NCI-H2196 (cell line): ENCODE results near the gene COPZ2.
"Not testable (repeated sequence)": the region's sequence is repeated elsewhere in the genome, so short reads cannot be mapped to it uniquely, and the experiment has no call there.

Experiments used
- DNase-seq: peaks from one replicate; lab custom pipeline; 2025; ENCODE audit not compliant: unreplicated experiment; lab: John Stamatoyannopoulos, UW

The COPZ2 gene

DNA sequence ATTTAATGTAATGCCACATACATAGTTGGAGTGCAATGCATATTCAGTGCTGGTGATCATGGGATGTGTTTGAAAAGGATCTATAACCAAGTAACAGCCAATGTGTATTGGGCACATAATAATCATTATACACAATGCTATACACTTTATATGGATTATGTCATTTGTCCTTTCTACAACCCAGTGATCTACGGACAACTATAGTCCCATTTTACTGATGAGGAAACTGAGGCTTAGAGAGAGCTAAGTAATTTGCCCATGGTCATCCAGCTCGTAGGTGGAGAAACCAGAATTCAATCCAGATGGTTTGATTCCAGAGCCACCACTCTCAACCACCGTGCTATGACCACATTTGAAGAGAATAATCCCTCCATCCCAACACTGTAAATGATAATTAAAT, 27.4 kb downstream of the COPZ2 start:
- no peak for DNase-seq

DNA sequence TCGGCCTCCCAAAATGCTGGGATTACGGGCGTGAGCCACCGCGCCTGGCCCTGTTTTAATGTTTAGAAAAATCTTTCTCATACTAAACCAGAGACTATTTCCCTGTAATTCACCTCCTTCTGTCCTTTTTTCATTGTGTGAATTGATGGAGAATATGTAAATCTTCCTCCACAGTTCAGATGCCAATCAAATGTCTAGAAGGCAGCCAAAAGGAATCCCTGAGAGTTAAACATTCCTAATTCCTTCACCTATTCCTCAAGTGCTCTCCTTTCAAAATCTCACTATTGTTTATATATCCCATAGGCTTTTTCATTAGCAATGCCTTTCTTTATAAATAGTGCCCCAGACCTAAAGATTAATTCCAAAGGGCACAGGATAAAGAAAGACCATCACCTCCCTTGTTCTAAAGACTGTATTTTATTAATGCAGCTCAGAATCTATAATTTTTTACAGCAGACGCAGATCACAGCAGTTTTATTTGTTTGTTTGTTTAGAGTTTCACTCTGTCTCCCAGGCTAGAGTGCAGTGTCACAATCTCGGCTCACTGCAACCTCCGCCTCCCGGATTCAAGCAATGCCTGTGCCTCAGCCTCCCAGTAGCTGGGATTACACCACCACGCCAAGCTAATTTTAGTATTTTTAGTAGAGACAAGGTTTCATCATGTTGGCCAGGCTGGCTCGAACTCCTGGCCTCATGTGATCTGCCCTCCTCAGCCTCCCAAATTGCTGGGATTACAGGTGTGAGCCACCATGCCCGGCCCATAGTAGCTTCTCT, 30.5 kb downstream of the COPZ2 start:
- no peak for DNase-seq

DNA sequence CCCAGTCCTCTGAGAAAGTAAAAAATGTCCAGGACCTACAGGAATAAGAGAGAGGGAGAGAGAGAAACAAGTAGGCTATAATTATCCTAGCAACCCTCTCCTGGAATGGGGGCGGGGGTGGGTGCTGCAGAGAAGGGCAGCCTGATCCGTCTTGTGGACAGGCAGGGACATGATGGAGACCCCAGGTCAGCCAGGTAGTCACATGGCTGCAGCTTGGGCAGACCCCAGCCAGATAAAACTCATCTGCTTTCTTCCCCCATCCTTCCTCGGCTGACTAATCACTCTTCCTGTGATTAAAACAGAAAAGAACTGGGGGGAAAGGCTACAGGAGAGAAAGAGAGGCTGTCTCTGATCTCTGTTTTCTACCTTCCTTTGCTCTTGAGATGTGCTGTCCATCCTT, 32.6 kb downstream of the COPZ2 start:
- DNase-seq, result no peak

GRCh38 chr17:48003417-48004151, 34.0 kb downstream of the COPZ2 start:
- DNase-seq, result no peak

- no peak for DNase-seq
Measured at GRCh38 chr17:48002916-48003416, 34.6 kb downstream of the COPZ2 start.

DNA sequence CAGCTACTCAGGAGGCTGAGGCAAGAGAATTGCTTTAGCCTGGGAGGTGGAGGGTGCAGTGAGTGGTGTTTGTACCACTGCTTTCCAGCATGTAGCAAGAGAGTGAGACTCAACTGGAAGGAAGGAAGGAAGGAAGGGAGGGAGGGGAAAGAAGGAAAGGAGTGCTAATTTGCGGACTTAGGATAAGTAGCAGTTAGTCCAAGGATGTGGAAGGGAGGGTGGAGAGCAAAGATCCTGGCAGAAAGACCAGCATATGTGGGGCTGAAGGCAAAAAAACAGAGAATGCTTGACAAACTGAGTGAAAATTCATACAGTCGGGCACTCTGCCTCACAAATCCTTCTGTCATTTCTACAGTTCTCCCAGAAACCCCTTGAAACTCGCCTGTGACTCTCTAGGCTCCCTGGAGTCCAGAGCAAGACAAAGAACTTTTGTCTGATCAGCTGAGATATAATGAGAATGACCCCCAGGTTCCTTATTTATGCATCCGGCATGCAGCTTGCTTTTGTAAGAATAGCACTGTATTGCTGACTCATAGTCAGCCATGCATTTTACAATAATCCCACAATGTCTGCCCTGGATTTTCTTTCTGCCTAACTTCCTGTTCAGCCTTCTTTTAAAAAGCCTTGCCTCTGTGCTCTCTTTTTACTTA, 35.2 kb downstream of the COPZ2 start:
- DNase-seq, result peak; percentile 28

- DNase-seq, result not testable (repeated sequence)
Measured at GRCh38 chr17:48001657-48002056, 35.9 kb downstream of the COPZ2 start.

DNA sequence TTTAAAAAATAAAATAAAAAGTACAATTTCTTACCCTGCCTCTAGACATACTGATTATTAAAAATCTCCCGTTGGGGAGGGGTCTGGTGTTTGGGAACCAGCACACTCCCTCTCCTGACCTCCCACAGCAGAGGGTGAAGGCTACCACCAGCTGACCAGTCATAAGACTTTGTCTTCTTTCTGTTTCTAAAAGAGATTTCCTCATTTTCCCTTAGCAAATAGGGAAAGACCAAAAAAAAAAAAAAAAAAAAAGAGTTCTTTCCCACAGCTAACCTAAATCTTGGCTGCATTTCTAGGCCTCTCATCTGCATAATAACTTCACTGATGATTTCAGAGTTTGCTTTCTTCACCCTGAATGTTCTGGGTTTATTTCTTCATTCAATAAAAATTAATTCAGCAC, 36.4 kb downstream of the COPZ2 start:
- no peak for DNase-seq

GRCh38 chr17:47999582-47999981, 38.0 kb downstream of the COPZ2 start:
- DNase-seq, result no peak

GRCh38 chr17:47998044-47998443, 39.6 kb downstream of the COPZ2 start:
- DNase-seq, result no peak

- no peak for DNase-seq
Measured at GRCh38 chr17:47997586-47997985, 40.0 kb downstream of the COPZ2 start.

DNA sequence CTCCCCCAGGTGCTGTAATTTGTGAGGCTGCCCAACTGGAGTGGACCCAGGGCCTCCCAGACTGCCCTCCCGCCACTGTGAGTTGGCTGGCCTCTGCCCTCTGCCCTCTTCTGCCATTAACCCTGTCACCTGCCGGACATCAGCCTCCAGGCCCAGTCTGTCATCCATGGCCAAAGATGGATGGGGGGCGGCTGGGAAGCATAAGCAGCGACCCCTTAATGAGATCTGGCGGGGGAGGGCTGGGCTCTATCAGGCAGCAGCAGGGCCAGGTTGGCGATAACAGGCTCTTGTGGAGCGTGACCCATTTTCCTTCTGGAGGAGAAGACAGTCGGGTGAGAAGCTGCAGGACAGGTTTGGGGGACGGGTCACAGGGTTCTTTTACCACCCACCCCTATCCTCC, 41.4 kb downstream of the COPZ2 start:
- DNase-seq, result no peak

- DNase-seq, result no peak
Measured at GRCh38 chr17:47995241-47995935, 42.2 kb downstream of the COPZ2 start.

DNA sequence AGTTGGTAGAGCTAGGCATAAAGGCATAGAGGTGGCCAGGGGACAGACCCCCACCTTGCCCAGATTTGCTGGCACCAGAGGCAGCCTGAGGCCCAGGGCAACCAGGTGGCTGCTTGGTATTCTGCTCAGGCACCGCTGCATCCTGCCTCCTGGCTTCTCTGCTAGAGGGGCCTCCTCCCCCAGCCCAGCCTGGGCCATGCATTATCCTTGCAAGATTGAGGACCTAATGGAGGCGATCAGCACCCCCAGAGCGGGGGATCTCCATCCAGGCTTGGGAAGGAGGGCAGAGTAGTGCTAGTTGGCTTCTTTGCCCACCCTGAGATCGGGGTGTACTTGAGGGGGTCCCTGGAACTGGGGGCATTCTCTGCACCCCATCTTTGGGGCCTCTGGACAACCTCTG, 42.9 kb downstream of the COPZ2 start:
- no peak for DNase-seq

GRCh38 chr17:47993964-47994363, 43.6 kb downstream of the COPZ2 start:
- DNase-seq, result no peak

- DNase-seq, result no peak
Measured at GRCh38 chr17:47993031-47993564, 44.5 kb downstream of the COPZ2 start.

GRCh38 chr17:47992216-47992615, 45.4 kb downstream of the COPZ2 start:
- no peak for DNase-seq

GRCh38 chr17:47990962-47991731, 46.5 kb downstream of the COPZ2 start:
- DNase-seq, result no peak

DNA sequence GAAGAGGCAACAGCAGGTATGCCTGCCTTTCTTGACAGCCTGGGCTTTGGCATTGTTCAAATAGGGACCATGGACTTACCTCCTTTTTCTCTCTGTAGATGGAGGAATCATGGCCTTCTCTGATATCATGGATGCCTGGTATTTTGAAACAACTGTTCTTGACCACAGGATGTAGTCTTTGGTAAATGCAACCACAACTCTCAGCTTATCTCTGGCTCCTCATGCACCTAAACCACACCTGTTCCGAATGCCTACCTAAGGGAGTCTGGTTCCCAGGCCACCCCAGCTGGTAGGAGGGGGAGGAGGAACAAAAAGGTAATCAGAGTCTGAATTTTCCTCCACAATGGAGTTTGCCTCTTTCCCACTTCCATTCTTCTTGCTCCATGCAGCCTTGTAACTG, 47.9 kb downstream of the COPZ2 start:
- DNase-seq, result no peak

- no peak for DNase-seq
Measured at GRCh38 chr17:47989159-47989558, 48.4 kb downstream of the COPZ2 start.
